GM10248 (cell line): ENCODE data around the gene NTM.

Experiments used
- CTCF ChIA-PET: fragments of 300-600 bp; sonication (Branson Sonifier 250); formaldehyde crosslinking; extraction: SDS; loops from one replicate; lab custom pipeline; 2021; ENCODE audit warnings: antibody characterized with exemption; lab: Yijun Ruan, JAX
- POLR2A ChIA-PET: fragments of 350-650 bp; sonication (Branson Sonifier 250); formaldehyde crosslinking; extraction: SDS; loops from one replicate; lab custom pipeline; 2020; ENCODE audit warnings: antibody characterized with exemption; lab: Yijun Ruan, JAX
- DNase-seq: peaks from one replicate; pipeline ENCODE4 v3.0.0; 2012; ENCODE audit errors: extremely low spot score
- TF ChIP-seq, protein P1 (sequence below): IDR thresholded peaks from 2 replicates; pipeline ENCODE4 v1.5.1; 2012; ENCODE audit warnings: mild to moderate bottlenecking, low read depth; ENCODE audit errors: extremely low read depth, missing control alignments, control extremely low read depth

Gene NTM

DNA sequence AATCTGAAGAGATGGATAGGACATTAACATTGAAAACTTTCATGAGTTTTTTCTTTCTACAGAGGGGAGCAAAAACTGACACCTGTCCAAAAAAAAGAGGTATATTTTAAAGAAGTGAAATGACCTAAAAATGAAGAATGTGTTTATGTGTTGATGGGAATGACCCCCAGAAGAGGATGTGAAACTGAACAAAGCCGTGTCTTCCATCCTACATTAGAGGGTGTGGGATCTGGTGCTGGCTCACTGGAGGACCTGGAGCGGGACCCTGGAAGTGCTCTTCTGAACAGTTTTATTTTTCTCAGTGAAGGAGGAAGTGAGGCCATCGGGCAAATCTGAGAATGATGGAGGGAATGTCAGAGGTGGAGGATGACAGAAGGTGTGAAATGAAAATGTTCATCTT is 470.1 kb downstream of the NTM start:
- ChIA-PET POLR2A (no interaction called here), CTCF (no interaction called here)

GRCh38 chr11:131841028-131841427 is 470.6 kb downstream of the NTM start:
- ChIA-PET POLR2A (no interaction called here), CTCF (no interaction called here)
- no peak for DNase-seq
- TF ChIP-seq, protein P1, sequence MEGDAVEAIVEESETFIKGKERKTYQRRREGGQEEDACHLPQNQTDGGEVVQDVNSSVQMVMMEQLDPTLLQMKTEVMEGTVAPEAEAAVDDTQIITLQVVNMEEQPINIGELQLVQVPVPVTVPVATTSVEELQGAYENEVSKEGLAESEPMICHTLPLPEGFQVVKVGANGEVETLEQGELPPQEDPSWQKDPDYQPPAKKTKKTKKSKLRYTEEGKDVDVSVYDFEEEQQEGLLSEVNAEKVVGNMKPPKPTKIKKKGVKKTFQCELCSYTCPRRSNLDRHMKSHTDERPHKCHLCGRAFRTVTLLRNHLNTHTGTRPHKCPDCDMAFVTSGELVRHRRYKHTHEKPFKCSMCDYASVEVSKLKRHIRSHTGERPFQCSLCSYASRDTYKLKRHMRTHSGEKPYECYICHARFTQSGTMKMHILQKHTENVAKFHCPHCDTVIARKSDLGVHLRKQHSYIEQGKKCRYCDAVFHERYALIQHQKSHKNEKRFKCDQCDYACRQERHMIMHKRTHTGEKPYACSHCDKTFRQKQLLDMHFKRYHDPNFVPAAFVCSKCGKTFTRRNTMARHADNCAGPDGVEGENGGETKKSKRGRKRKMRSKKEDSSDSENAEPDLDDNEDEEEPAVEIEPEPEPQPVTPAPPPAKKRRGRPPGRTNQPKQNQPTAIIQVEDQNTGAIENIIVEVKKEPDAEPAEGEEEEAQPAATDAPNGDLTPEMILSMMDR = no peak

More for the DNA sequence above, 470.1 kb downstream of the NTM start:
- DNase-seq = no peak
- TF ChIP-seq, protein P1 = no peak

DNA sequence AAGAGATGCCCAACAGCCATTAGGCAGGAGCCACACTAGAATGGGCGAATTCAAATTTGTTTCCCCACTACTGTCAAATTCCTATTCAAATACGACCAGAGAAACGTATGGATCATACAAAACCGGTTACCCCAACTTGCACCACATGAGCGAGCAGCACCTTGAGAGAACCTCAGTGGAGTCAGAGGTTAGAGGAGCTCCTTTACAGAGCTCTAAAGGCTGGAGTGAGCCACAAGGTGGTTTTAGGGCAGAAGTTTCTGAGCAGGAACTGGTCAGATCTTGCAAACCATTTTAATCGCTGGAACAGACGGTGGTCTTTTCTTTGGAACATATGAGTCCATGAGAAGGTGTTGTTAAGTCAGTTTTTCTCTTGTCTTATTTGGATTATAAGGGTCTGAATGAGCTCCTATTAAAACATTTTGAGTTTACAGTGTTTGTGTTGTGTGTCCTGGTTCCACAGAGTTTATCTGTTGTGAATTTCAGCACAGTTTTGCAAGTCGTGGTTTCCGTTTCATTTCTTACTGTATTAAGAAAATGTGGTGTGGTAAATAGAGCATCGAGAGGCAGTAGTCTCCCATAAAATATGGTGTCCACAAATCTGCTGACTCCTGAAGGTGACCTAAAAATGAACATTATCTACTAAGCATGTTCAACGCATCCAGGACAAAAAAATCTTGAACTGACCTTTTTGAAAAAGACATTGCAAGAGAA is 471.7 kb downstream of the NTM start:
- POLR2A ChIA-PET = interaction anchor here (0.6 kb wide), 1 partner anchor 32 kb away, joined by 3 read pairs; no protein-coding TSS in a partner anchor
- CTCF ChIA-PET = no interaction called here
- TF ChIP-seq, protein P1 = no peak
- DNase-seq = no peak

DNA sequence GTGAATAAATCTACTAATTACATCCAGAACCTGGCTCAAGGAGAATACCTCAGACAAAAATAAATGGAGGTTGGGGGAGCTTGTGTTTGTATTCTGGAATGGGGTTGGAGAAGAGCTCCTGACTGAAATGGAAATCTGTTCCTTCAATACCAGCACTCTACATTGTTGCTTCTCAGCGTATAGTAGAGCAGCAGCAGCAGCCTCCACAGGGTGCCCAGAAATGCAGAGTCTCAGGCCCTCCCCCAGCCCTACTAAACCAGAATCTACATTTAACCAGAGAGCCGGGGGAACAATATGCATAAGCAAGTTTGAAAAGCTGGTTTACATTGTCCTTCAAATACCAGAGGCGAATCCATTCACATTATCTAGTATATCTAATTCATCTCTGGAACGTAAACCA is 474.8 kb downstream of the NTM start:
- no peak for DNase-seq
- CTCF ChIA-PET = no interaction called here
- TF ChIP-seq, protein P1 = no peak
- POLR2A ChIA-PET = no interaction called here

GRCh38 chr11:131849485-131849884 is 479.1 kb downstream of the NTM start:
- ChIA-PET POLR2A (no interaction called here), CTCF (no interaction called here)
- DNase-seq = no peak
- TF ChIP-seq, protein P1 = no peak

GRCh38 chr11:131850507-131850906 is 480.1 kb downstream of the NTM start:
- TF ChIP-seq, protein P1 = no peak
- POLR2A ChIA-PET = no interaction called here
- DNase-seq = no peak
- CTCF ChIA-PET = interaction anchor here (1.1 kb wide), 1 partner anchor 94 kb away, joined by 4 read pairs; no protein-coding TSS in a partner anchor
